GM12891 (cell line): ENCODE results near the gene LDAH.

Source experiments
- PAX5 ChIP-seq: IDR thresholded peaks from 2 replicates; pipeline ENCODE4 v1.6.1; 2011; ENCODE audit warnings: low read length, moderate library complexity, mild to moderate bottlenecking; ENCODE audit not compliant: insufficient read depth, severe bottlenecking
- POLR2A ChIP-seq: IDR thresholded peaks from 2 replicates; pipeline ENCODE4 v1.6.1; 2011; ENCODE audit warnings: low read depth, low read length, control low read depth
- POLR2AphosphoS5 ChIP-seq: IDR thresholded peaks from 2 replicates; pipeline ENCODE4 v1.6.1; 2011; ENCODE audit warnings: low read depth, low read length, control low read depth
- SPI1 ChIP-seq: IDR thresholded peaks from 2 replicates; pipeline ENCODE4 v1.6.1; 2011; ENCODE audit warnings: low read depth, low read length, control low read depth
- TAF1 ChIP-seq: IDR thresholded peaks from 2 replicates; pipeline ENCODE4 v1.6.1; 2011; ENCODE audit warnings: low read depth, low read length, control low read depth

- TF ChIP-seq POLR2A = no peak
- TF ChIP-seq POLR2AphosphoS5 = no peak
- TF ChIP-seq TAF1 = no peak
- no peak for TF ChIP-seq PAX5
- TF ChIP-seq SPI1 = no peak
Observed at GRCh38 chr2:20868377-20868776, 45.5 kb upstream of the LDAH start.
